H1 (cell line): ENCODE measurements around the gene IGF2R. TPM values are rescaled to one million over a fixed set of nuclear protein-coding genes. Genes with fewer than 3 reads are reported as not detected.

Experiments used
- BACH1 ChIP-seq: IDR thresholded peaks from 2 replicates; pipeline ENCODE4 v1.6.1; 2012; ENCODE audit warnings: low read length, improper control_type of control experiment
- CBX5 ChIP-seq: fragments of 300-800, 300-1000 bp; sonication (generic); IDR thresholded peaks from 2 replicates; pipeline ENCODE4 v1.7.1; 2016; ENCODE audit warnings: antibody characterized with exemption, low read length, low read depth
- CEBPB ChIP-seq: IDR thresholded peaks from 2 replicates; pipeline ENCODE4 v1.6.1; 2012; ENCODE audit warnings: low read depth, low read length
- CREB1 ChIP-seq: IDR thresholded peaks from 2 replicates; pipeline ENCODE4 v1.6.1; 2012; ENCODE audit warnings: inconsistent platforms
- HDAC6 ChIP-seq: IDR thresholded peaks from one replicate; pipeline ENCODE4 v1.7.1; 2012; ENCODE audit warnings: low read depth, mild to moderate bottlenecking, inconsistent platforms, low read length, moderate library complexity
- KDM4A ChIP-seq: IDR thresholded peaks from one replicate; pipeline ENCODE4 v1.7.1; 2012; ENCODE audit warnings: low read depth, mild to moderate bottlenecking, moderate library complexity, low read length, inconsistent platforms; ENCODE audit not compliant: severe bottlenecking
- SIN3A ChIP-seq, 2 experiments: IDR thresholded peaks in 1 of 2; conservative IDR thresholded peaks in 1 of 2; 2 replicates each; pipeline ENCODE4 v1.6.1; 2011 to 2012; ENCODE audit warnings: low read length in 2 of 2, improper control_type of control experiment in 1 of 2, low read depth in 1 of 2, mild to moderate bottlenecking in 1 of 2
- polyA plus RNA-seq, 7 experiments: library from polyadenylated mRNA; depleted of rRNA in 3 of 7; stranded (reverse) in 5 of 7; unstranded in 2 of 7; fragments of >200 nt in 5 of 7; fragments of 200-250 nt in 2 of 7; gene quantifications; 1 replicate in 5 of 7; 2 replicates in 1 of 7; 4 replicates in 1 of 7; pipeline versions ENCODE4 v1.2.1 to v1.2.3, GENCODE V29; 2011 to 2013; ENCODE audit warnings: missing spikeins in 2 of 7, mixed read lengths in 2 of 7
- total RNA-seq: library from RNA; stranded (reverse); fragmentation: NEBNext Ultra II Directional; extraction: Animal tissue kit (Norgen Biotek cat#: 25700); gene quantifications from 2 replicates; pipeline ENCODE4 v1.2.1, GENCODE V29; 2021
- TF ChIP-seq, protein P1 (sequence below): fragments of 300-600 bp; sonication (generic); IDR thresholded peaks from 2 replicates; pipeline ENCODE4 v1.7.1; 2012; ENCODE audit warnings: low read length, moderate library complexity, mild to moderate bottlenecking, inconsistent platforms; ENCODE audit not compliant: insufficient replicate concordance
- TF ChIP-seq, protein P2 (sequence below): IDR thresholded peaks from 2 replicates; pipeline ENCODE4 v1.6.1; 2012; ENCODE audit warnings: inconsistent platforms

Gene IGF2R
- total and polyA plus RNA-seq, 2 of the 8 experiments (the other 6 are each of a cell fraction or from before 2014, with no cell fraction given) = 20.6 to 74.1 TPM

DNA sequence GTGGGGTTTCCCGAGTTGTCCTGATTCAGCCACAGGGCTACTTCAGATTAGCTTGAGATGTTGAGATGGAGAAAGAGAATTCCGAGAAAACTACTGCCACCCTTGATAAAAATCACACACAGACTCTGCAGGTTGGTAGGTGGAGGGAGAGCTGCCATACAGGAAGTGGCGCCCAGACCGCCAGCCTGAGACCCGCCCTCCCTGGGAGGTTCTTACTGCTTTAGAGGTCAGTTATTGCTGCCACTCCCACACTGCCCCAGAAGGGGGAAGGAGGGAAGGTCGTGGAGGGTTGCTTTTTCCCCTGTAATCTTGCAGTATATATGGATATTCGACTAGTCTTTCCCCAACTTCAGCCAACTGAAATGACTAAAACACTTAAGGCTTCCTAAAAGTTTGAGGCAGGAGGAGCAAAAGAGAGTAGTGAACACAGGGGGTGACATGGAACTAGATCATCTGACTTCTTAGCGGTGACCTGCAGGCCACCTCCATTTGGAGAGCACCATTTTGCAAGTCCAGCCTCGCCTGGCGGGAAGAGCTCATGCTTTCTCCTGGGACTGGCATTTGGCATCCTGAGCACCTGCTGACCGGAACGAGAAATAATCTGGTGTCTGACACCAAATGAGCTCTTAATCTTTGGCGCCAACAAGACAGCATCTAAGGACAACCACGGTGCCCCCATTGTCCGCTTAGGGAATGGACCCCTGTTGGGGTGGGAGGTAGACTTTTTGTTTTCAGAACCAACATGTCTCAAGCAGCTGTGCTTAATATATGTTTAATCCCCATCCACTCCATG is 117.0 kb downstream of the IGF2R start (continued):
- TF ChIP-seq, protein P1, sequence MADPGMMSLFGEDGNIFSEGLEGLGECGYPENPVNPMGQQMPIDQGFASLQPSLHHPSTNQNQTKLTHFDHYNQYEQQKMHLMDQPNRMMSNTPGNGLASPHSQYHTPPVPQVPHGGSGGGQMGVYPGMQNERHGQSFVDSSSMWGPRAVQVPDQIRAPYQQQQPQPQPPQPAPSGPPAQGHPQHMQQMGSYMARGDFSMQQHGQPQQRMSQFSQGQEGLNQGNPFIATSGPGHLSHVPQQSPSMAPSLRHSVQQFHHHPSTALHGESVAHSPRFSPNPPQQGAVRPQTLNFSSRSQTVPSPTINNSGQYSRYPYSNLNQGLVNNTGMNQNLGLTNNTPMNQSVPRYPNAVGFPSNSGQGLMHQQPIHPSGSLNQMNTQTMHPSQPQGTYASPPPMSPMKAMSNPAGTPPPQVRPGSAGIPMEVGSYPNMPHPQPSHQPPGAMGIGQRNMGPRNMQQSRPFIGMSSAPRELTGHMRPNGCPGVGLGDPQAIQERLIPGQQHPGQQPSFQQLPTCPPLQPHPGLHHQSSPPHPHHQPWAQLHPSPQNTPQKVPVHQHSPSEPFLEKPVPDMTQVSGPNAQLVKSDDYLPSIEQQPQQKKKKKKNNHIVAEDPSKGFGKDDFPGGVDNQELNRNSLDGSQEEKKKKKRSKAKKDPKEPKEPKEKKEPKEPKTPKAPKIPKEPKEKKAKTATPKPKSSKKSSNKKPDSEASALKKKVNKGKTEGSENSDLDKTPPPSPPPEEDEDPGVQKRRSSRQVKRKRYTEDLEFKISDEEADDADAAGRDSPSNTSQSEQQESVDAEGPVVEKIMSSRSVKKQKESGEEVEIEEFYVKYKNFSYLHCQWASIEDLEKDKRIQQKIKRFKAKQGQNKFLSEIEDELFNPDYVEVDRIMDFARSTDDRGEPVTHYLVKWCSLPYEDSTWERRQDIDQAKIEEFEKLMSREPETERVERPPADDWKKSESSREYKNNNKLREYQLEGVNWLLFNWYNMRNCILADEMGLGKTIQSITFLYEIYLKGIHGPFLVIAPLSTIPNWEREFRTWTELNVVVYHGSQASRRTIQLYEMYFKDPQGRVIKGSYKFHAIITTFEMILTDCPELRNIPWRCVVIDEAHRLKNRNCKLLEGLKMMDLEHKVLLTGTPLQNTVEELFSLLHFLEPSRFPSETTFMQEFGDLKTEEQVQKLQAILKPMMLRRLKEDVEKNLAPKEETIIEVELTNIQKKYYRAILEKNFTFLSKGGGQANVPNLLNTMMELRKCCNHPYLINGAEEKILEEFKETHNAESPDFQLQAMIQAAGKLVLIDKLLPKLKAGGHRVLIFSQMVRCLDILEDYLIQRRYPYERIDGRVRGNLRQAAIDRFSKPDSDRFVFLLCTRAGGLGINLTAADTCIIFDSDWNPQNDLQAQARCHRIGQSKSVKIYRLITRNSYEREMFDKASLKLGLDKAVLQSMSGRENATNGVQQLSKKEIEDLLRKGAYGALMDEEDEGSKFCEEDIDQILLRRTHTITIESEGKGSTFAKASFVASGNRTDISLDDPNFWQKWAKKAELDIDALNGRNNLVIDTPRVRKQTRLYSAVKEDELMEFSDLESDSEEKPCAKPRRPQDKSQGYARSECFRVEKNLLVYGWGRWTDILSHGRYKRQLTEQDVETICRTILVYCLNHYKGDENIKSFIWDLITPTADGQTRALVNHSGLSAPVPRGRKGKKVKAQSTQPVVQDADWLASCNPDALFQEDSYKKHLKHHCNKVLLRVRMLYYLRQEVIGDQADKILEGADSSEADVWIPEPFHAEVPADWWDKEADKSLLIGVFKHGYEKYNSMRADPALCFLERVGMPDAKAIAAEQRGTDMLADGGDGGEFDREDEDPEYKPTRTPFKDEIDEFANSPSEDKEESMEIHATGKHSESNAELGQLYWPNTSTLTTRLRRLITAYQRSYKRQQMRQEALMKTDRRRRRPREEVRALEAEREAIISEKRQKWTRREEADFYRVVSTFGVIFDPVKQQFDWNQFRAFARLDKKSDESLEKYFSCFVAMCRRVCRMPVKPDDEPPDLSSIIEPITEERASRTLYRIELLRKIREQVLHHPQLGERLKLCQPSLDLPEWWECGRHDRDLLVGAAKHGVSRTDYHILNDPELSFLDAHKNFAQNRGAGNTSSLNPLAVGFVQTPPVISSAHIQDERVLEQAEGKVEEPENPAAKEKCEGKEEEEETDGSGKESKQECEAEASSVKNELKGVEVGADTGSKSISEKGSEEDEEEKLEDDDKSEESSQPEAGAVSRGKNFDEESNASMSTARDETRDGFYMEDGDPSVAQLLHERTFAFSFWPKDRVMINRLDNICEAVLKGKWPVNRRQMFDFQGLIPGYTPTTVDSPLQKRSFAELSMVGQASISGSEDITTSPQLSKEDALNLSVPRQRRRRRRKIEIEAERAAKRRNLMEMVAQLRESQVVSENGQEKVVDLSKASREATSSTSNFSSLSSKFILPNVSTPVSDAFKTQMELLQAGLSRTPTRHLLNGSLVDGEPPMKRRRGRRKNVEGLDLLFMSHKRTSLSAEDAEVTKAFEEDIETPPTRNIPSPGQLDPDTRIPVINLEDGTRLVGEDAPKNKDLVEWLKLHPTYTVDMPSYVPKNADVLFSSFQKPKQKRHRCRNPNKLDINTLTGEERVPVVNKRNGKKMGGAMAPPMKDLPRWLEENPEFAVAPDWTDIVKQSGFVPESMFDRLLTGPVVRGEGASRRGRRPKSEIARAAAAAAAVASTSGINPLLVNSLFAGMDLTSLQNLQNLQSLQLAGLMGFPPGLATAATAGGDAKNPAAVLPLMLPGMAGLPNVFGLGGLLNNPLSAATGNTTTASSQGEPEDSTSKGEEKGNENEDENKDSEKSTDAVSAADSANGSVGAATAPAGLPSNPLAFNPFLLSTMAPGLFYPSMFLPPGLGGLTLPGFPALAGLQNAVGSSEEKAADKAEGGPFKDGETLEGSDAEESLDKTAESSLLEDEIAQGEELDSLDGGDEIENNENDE = no peak
- no peak for TF ChIP-seq HDAC6
- TF ChIP-seq CBX5 = no peak
- TF ChIP-seq CEBPB = no peak
- no peak for TF ChIP-seq CREB1
- TF ChIP-seq, protein P2, sequence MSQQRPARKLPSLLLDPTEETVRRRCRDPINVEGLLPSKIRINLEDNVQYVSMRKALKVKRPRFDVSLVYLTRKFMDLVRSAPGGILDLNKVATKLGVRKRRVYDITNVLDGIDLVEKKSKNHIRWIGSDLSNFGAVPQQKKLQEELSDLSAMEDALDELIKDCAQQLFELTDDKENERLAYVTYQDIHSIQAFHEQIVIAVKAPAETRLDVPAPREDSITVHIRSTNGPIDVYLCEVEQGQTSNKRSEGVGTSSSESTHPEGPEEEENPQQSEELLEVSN = no peak
- TF ChIP-seq KDM4A = no peak
- TF ChIP-seq SIN3A (conservative IDR thresholded peaks at IDR 0.05 in 1 of 2, IDR thresholded peaks at IDR 0.05 in 1 of 2; ENCODE audit: low read depth in 1 of 2, low read length in 2 of 2) = no peak
- TF ChIP-seq BACH1 = no peak
